Midbrain (tissue), 1 donor: Measurements from ENCODE around the gene GLT6D1.
"Not testable (repeated sequence)": the region's sequence is repeated elsewhere in the genome, so short reads cannot be mapped to it uniquely, and the experiment has no call there.

Experiments used
- DNase-seq: peaks from one replicate; lab custom pipeline; 2025; lab: John Stamatoyannopoulos, UW

Gene GLT6D1

DNA sequence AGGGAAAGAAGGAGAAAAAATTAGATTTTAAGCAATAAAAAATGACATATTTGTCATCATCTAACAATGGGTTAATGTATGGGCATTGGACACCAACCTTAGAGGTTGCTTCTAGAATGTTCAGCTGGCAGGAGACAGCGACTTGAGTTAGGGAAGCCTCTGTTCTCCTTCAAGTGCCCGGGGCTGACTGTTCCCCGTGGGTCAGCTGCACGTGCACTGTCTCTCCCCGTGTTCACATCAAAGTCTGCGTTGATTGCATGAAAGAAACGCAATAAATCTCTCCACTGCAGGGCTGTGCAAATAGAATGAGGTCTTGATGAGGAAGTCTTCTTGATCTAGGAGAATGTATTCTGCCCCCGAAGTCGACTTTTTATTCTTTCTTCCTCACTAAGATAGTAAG lies at the start of gene GLT6D1:
GLT6D1 (minus strand) TSS at position 345 of the 400 bp plus-strand sequence. CDS start 353 bp downstream, outside the sequence.
- no peak for DNase-seq

DNA sequence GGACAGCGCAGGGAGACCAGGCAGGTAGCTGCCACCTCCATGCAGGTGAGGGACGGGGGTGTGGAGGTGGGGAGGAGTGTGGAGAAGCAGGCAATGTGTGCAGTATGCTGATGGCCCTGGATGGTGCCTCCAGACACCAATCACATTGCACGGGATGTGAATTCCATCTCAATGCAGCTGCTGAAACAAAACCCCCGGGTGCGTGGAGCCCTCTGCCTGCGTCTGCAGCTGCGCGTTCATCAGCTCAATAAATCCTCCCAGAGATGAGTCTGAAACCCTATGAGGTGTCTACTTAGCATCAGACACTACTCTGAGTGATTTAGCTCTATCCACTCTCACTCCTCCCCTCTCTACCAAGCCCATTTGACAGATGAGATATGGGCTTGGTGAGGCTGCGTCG lies 49.7 kb upstream of the GLT6D1 start:
- DNase-seq, result no peak

DNA sequence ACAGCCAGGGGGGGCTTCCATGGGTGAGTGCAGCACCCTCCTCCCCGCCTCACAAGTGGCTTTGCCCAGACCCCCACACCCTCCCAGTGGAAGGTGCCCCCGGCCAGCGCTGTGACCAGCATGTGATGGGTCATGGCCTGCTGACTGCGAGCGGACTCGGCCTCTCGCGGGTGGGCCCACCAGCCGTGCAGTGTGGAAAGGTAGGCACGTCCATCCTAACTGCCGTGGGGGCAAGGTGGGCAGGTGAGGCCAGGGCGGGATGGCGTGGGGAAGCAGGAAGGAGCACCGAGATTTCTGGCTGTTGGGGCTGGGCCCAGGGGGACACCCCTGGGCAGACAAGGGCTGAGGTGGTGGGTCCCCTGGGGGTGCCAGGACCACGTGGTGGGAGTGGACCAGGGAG lies 47.9 kb upstream of the GLT6D1 start:
- no peak for DNase-seq

GRCh38 chr9:135684691-135685090 lies 45.4 kb upstream of the GLT6D1 start:
- no peak for DNase-seq

DNA sequence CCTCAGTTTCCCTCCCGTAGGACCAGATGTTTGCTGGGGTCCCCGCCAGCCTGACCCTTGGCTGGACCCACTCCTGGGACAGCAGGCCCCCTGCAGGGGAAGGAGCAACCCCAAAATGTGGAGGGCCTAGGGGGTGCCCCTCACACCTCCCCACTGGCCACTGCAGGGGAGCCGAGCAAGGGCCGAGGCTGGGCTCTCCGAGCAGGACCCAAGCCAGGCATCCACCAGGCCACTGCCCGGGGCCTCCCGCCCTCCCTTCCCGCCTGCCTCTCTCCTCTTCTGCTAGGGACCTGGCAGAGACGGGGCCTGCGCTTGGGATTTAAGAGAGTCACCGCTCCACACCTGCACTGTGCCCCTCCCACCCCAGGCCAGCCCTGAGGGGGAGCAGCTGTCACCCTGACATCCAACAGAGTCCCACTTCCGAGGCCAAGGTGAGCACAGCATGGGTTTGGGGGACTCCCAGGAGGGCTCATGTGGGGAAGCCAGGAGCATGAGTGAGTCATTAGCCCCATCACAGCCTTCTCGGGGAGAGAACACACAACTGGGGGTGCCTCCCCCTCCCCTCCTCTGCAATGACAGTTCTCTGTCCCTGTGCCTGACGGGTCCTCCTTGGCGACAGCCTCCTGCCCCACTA lies 44.2 kb upstream of the GLT6D1 start:
- no peak for DNase-seq

GRCh38 chr9:135681161-135681560 lies 41.8 kb upstream of the GLT6D1 start:
- no peak for DNase-seq

- no peak for DNase-seq
These were observed 40.7 kb upstream of the GLT6D1 start for GRCh38 chr9:135680056-135680455.

DNA sequence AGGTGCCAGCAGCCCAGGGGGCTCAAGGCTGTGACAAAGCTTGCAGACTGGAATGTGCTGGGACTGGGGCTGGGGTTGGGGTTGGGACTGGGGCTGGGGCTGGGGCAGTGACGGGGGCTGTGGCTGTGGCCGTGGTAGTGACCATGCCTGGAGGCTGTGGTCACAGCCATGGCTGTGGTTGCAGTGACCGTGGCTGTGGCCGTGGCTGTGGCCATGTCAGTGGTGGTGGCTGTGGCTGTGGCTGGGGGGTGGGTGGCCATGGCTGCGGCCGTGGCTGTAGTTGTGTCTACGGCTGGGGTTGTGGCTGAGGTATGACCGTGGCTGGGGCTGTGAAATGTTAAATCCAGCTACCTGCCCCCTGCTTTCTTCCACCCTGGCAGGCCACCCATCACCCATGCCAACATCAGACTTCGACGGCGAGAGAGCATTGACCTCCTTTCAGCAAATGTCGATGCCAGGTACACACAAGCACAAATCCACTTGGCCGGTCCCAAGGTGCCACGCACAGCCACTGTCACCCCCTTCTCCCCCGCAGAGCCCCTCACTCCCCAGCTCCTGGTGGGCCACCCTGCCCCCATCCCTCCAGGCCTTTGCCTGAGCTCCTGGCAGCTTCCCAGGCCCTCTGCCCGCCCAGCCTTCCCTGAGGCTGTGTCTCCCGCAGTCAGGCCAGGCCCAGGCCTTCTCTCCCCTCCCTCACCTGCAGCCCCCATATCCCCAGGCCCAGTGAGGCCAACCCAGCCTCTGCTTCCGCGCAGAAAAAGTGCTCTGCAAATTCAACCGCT lies 39.1 kb upstream of the GLT6D1 start:
- DNase-seq, result no peak

DNA sequence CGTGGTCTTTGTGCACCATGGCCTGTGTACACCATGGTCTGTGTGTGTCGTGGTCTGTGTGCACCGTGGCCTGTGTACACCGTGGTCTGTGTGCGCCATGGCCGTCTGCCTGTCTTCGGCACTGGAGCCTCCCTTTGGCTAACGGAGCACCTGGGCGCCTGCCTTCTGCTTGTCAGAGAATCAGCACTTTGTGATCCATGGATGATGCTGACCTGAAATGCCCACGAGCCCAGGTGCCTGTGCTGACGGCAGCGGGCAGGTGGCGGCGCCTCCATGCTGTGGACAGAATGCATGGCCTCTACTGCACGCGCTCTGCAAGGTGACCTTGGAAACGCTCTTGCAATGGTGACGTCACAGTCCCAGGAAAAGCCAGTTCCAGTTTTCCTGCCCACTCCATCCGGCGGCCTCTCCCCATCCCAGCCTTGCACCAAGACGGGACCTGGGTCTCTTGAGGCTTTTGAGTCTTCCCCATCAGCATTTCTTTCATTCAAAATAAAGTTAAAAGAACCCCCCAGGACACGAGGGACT lies 38.4 kb upstream of the GLT6D1 start:
- no peak for DNase-seq

DNA sequence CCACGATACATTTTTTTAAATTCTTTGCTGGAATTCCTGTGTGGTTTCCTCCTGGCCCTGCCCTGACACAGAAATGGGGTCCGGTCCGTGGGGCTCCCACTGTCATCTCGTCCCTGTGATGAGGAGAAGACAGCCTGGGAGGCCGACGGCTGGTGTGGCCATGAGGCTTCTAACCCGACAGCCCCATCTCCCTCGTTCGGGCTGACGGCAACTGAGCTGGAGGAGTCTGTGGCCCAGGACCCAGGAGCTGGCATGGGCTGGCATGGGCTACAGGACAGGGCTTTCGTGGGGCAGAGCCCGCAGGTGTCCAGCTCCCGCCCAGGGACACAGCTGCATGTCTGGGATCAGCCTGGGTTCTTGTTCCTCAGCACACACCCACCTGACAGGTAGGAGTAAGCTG lies 37.6 kb upstream of the GLT6D1 start:
- DNase-seq, result no peak

GRCh38 chr9:135674977-135675376 lies 35.6 kb upstream of the GLT6D1 start:
- DNase-seq, result no peak

- no peak for DNase-seq
These were observed 34.6 kb upstream of the GLT6D1 start for GRCh38 chr9:135673941-135674340.

GRCh38 chr9:135672786-135673185 lies 33.4 kb upstream of the GLT6D1 start:
- not testable (repeated sequence) for DNase-seq

DNA sequence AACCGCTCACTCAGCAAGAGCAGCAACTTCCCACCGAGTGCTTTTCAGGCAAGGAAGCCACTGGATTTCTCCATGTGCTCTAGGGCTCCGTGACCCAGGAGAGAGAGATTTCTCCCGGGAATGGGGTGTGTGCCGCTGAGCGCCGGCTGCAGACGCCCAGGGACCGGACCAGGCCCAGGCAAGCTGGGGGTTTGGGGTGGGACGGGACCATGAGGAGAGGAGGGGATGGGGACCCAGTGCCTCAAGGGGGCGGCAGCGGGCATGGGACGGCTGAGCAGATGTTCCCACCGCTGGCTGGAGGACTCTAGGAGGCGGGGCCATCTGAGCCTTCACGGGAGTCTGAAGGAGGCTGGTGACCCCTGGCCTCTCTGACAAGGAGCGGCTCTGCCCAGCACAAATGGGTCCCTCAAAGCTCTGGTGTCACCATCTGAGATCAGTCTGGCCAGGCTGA lies 32.3 kb upstream of the GLT6D1 start:
- no peak for DNase-seq

DNA sequence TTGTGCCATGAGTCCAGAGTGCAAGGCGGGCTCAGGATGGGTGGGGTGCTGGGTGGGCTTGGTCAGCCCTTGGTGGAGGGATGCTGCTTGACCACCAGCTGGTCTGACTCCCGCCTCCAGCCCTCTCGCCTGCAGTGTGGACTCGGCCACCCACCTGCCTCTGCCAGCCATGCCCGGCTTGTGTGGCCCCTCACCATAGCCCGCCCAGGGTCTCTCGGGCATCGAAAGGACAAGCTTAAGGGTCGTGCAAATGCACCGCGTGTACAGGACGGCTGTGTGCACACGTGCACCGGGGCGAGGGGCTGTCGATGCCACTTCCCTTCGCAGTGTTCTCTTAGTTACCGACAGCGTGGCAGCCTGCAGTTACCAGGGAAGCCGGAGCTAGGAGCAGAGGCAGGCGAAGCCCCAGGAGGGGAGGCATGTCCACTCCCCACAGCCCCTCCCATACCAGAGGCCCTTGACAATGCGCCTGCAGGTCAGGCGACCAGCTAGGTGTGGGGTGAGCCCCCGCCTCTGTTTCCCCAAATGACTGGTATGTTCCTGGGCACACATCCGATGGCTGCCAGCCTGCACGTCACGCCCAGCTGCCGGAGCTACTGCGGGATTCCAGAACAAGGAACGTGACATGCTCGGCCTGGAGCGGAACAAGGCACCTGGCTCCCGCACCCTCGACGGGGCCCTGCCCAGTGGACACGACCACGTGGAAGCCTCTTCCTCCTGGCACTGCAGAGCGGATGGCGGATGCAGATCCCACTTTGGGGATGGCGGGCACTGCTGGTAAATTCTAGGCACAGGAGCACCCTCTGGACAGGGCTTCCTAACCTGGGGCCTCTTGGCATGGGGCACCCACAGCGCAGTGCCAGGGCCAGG lies 31.6 kb upstream of the GLT6D1 start:
- no peak for DNase-seq

DNA sequence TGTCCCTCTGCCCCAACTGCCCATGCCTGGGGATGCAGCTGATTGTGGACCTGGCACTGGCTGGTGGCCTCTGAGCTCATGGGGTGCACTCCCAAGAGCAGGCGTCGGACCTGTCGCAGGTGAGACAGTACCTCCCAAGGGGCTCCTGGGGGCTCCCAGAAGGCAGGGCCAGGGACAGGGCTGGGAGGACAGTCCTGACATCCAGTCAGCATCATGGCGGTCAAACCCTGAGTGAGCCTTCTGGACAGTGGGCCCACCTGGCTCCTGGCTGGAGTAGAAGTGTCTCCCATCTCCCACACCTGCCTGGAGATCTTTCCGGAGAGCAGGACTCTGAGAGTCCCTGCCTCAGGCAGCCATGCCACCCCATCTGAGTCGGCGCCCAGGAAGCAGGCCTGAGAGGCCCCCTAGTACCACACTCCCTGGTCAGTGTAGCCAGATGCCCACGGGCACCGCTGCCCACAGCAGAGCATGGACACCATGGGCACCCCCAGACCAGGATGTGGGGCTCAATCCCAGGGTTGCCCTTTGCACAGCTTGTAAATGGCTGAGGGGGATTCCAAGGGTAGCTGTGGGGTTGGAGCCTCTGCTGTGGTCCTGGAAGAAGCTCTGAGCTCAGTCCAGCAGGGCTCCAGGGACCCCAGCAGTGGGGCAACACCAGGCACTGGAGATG lies 30.4 kb upstream of the GLT6D1 start:
- no peak for DNase-seq

GRCh38 chr9:135669018-135669417 lies 29.7 kb upstream of the GLT6D1 start:
- not testable (repeated sequence) for DNase-seq

DNA sequence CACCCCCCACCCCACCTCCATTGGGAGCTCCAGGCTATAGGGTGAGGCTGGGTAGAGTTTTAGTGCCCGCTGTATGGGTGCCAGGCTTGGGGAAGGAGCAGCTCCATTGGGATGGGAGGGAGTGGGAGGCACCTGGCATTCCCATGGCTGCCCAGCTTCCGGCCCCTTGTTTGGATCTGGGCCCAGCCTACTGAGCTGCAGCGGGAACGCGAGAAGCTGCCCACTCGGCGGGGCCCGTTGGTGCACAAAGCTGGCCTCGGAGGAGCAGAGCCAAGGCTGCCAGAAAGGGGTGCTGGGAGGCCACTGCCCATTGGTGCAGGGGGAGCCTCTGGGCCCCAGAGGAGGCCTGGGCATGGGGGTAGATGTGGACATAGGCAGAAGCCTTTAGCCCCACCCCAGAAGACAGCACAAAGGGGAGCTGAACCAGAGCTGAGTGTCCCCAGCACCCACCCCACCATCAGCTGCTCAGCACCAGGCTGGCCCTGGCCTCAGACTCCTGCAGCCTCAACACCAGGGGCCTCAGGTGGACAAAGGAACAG lies 28.2 kb upstream of the GLT6D1 start:
- no peak for DNase-seq

DNA sequence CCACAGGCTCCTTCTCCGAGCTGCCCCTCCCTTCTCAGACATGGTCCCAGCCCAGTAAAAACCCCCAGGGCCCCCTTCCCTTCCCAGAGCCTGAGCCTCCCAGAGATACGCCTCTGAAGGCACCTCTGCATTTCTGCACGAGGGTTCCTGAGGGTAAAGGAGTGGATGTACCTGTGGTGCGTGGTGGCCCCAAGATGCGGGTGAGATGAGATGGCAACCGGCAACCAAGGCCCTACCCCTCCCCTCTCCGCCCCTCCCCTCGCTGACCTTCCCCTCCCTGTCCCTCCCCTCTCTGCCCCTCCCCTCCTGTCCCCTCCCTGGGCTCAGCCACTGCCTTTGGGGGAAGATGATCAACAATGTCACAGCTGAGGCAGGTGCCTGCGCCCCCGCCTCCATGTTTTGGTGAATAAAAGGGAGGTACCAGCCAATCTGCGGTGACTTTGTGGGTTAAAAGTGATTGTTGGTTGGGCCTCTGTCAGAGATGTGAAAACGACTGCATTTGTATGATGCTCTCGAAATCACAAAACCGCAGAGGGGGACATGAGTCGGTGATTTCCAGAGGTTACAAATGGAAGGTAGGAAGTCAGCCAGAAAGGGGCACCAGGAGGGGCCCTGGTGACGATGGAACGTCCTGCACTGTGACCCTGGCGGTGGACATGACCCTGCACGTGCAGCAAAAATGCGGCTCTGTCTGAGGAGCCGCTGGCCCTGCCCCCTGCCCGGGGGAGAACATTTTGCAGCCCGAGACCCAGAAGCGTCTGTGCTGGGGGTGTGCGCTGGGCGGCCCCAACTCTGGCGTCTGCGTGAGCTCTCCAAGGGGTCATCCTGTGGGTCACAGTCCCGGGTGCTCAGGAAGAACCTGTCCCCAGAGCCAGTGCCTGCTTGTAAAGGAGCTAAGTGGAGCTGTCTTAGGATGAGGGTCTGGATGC lies 27.5 kb upstream of the GLT6D1 start:
- DNase-seq, result no peak

- no peak for DNase-seq
These were observed 26.5 kb upstream of the GLT6D1 start for GRCh38 chr9:135665795-135666189.
